ENCODE data around the gene UBAC2.

UBAC2 gene

GRCh38 chr13:99172951-99173350 lies 27.7 kb upstream of the UBAC2 start:
- Mint-ChIP-seq H3K27ac (no peak overlapping the region), H3K4me3 (no peak overlapping the region), H3K9me3 (peaks cover 3% of the 10 kb centered on the region), H3K36me3 (ENCODE audit: low read depth) (no peaks in the 10 kb centered on the region), H3K27me3 (ENCODE audit: low read depth) (peaks cover 16% of the 10 kb centered on the region), H3K4me1 (ENCODE audit: low read depth) (peaks cover 16% of the 10 kb centered on the region)
- DNase-seq (ENCODE audit: low spot score) = no peak

- H3K9me3 Mint-ChIP-seq = peaks cover 3% of the 10 kb centered on the region
- no peak overlapping the region for H3K4me3 Mint-ChIP-seq
- H3K27me3 Mint-ChIP-seq (ENCODE audit: low read depth) = peaks cover 16% of the 10 kb centered on the region
- H3K27ac Mint-ChIP-seq = no peak overlapping the region
- peaks cover 22% of the 10 kb centered on the region for H3K4me1 Mint-ChIP-seq (ENCODE audit: low read depth)
- no peak for DNase-seq (ENCODE audit: low spot score)
- no peaks in the 10 kb centered on the region for H3K36me3 Mint-ChIP-seq (ENCODE audit: low read depth)
These were observed 27.0 kb upstream of the UBAC2 start for GRCh38 chr13:99173606-99174005.

- H3K27me3 Mint-ChIP-seq (ENCODE audit: low read depth) = peaks cover 9% of the 10 kb centered on the region
- no peak overlapping the region for H3K27ac Mint-ChIP-seq
- H3K9me3 Mint-ChIP-seq = no peaks in the 10 kb centered on the region
- no peak overlapping the region for H3K4me3 Mint-ChIP-seq
- H3K4me1 Mint-ChIP-seq (ENCODE audit: low read depth) = peaks cover 28% of the 10 kb centered on the region
- DNase-seq (ENCODE audit: low spot score) = no peak
- H3K36me3 Mint-ChIP-seq (ENCODE audit: low read depth) = no peaks in the 10 kb centered on the region
These were observed 26.0 kb upstream of the UBAC2 start for GRCh38 chr13:99174533-99175100.

- Mint-ChIP-seq H3K36me3 (ENCODE audit: low read depth) (peaks cover 2% of the 10 kb centered on the region), H3K4me3 (peak overlapping the region; percentile 27), H3K27me3 (ENCODE audit: low read depth) (peaks cover 5% of the 10 kb centered on the region), H3K4me1 (ENCODE audit: low read depth) (peaks cover 27% of the 10 kb centered on the region), H3K27ac (no peak overlapping the region), H3K9me3 (peaks cover 9% of the 10 kb centered on the region)
- DNase-seq (ENCODE audit: low spot score) = peak; percentile 61
These were observed 24.1 kb upstream of the UBAC2 start for GRCh38 chr13:99176309-99177276.

GRCh38 chr13:99178636-99179035 lies 22.0 kb upstream of the UBAC2 start:
- no peak for DNase-seq (ENCODE audit: low spot score)
- no peak overlapping the region for H3K4me3 Mint-ChIP-seq
- H3K36me3 Mint-ChIP-seq (ENCODE audit: low read depth) = peaks cover 4% of the 10 kb centered on the region
- no peak overlapping the region for H3K27ac Mint-ChIP-seq
- H3K4me1 Mint-ChIP-seq (ENCODE audit: low read depth) = peaks cover 25% of the 10 kb centered on the region
- peaks cover 2% of the 10 kb centered on the region for H3K27me3 Mint-ChIP-seq (ENCODE audit: low read depth)
- peaks cover 17% of the 10 kb centered on the region for H3K9me3 Mint-ChIP-seq

GRCh38 chr13:99179460-99179859 lies 21.2 kb upstream of the UBAC2 start:
- no peak for DNase-seq (ENCODE audit: low spot score)
- H3K4me1 Mint-ChIP-seq (ENCODE audit: low read depth) = peaks cover 22% of the 10 kb centered on the region
- peaks cover 4% of the 10 kb centered on the region for H3K36me3 Mint-ChIP-seq (ENCODE audit: low read depth)
- H3K9me3 Mint-ChIP-seq = peaks cover 17% of the 10 kb centered on the region
- H3K27ac Mint-ChIP-seq = peak overlapping the region; percentile 20
- H3K4me3 Mint-ChIP-seq = no peak overlapping the region
- peaks cover 1% of the 10 kb centered on the region for H3K27me3 Mint-ChIP-seq (ENCODE audit: low read depth)

- Mint-ChIP-seq H3K27ac (no peak overlapping the region), H3K4me1 (ENCODE audit: low read depth) (peaks cover 13% of the 10 kb centered on the region), H3K36me3 (ENCODE audit: low read depth) (peaks cover 4% of the 10 kb centered on the region), H3K27me3 (ENCODE audit: low read depth) (no peaks in the 10 kb centered on the region), H3K9me3 (peaks cover 17% of the 10 kb centered on the region), H3K4me3 (no peak overlapping the region)
- DNase-seq (ENCODE audit: low spot score) = no peak
These were observed 18.2 kb upstream of the UBAC2 start for GRCh38 chr13:99182439-99182838.

- DNase-seq (ENCODE audit: low spot score) = no peak
- H3K27ac Mint-ChIP-seq = no peak overlapping the region
- no peaks in the 10 kb centered on the region for H3K27me3 Mint-ChIP-seq (ENCODE audit: low read depth)
- H3K36me3 Mint-ChIP-seq (ENCODE audit: low read depth) = peaks cover 4% of the 10 kb centered on the region
- no peak overlapping the region for H3K4me3 Mint-ChIP-seq
- H3K9me3 Mint-ChIP-seq = peaks cover 16% of the 10 kb centered on the region
- no peaks in the 10 kb centered on the region for H3K4me1 Mint-ChIP-seq (ENCODE audit: low read depth)
These were observed 15.0 kb upstream of the UBAC2 start for GRCh38 chr13:99185606-99186005.

GRCh38 chr13:99190147-99190985 lies 10.3 kb upstream of the UBAC2 start:
- Mint-ChIP-seq H3K4me1 (ENCODE audit: low read depth) (peaks cover 13% of the 10 kb centered on the region), H3K9me3 (no peaks in the 10 kb centered on the region), H3K36me3 (ENCODE audit: low read depth) (peaks cover 2% of the 10 kb centered on the region), H3K27me3 (ENCODE audit: low read depth) (no peaks in the 10 kb centered on the region), H3K4me3 (no peak overlapping the region), H3K27ac (no peak overlapping the region)
- DNase-seq (ENCODE audit: low spot score) = no peak

GRCh38 chr13:99191336-99191899 lies 9.2 kb upstream of the UBAC2 start:
- H3K36me3 Mint-ChIP-seq (ENCODE audit: low read depth) = peaks cover 2% of the 10 kb centered on the region
- no peak overlapping the region for H3K27ac Mint-ChIP-seq
- no peaks in the 10 kb centered on the region for H3K27me3 Mint-ChIP-seq (ENCODE audit: low read depth)

GRCh38 chr13:99191900-99192399 lies 8.7 kb upstream of the UBAC2 start:
- no peak overlapping the region for H3K27ac Mint-ChIP-seq
- H3K4me1 Mint-ChIP-seq (ENCODE audit: low read depth) = peaks cover 16% of the 10 kb centered on the region
- no peak for DNase-seq (ENCODE audit: low spot score)
- peaks cover 2% of the 10 kb centered on the region for H3K36me3 Mint-ChIP-seq (ENCODE audit: low read depth)
- H3K9me3 Mint-ChIP-seq = no peaks in the 10 kb centered on the region
- H3K4me3 Mint-ChIP-seq = no peak overlapping the region
- H3K27me3 Mint-ChIP-seq (ENCODE audit: low read depth) = no peaks in the 10 kb centered on the region

More at GRCh38 chr13:99191336-99191899, 9.2 kb upstream of the UBAC2 start:
- H3K9me3 Mint-ChIP-seq = no peaks in the 10 kb centered on the region
- peaks cover 13% of the 10 kb centered on the region for H3K4me1 Mint-ChIP-seq (ENCODE audit: low read depth)
- no peak for DNase-seq (ENCODE audit: low spot score)
- H3K4me3 Mint-ChIP-seq = no peak overlapping the region

GRCh38 chr13:99192480-99192879 lies 8.2 kb upstream of the UBAC2 start:
- no peak for DNase-seq (ENCODE audit: low spot score)
- Mint-ChIP-seq H3K9me3 (no peaks in the 10 kb centered on the region), H3K4me3 (no peak overlapping the region), H3K27ac (no peak overlapping the region), H3K27me3 (ENCODE audit: low read depth) (no peaks in the 10 kb centered on the region), H3K4me1 (ENCODE audit: low read depth) (peaks cover 17% of the 10 kb centered on the region), H3K36me3 (ENCODE audit: low read depth) (peaks cover 2% of the 10 kb centered on the region)

GRCh38 chr13:99193152-99193551 lies 7.5 kb upstream of the UBAC2 start:
- H3K9me3 Mint-ChIP-seq = no peaks in the 10 kb centered on the region
- H3K27me3 Mint-ChIP-seq (ENCODE audit: low read depth) = no peaks in the 10 kb centered on the region
- no peak overlapping the region for H3K4me3 Mint-ChIP-seq
- DNase-seq (ENCODE audit: low spot score) = no peak
- H3K36me3 Mint-ChIP-seq (ENCODE audit: low read depth) = peaks cover 2% of the 10 kb centered on the region
- no peak overlapping the region for H3K27ac Mint-ChIP-seq
- peaks cover 17% of the 10 kb centered on the region for H3K4me1 Mint-ChIP-seq (ENCODE audit: low read depth)
